KOPT-K1 (cell line): Measurements from ENCODE around the gene ZBTB46.
"Not testable (repeated sequence)": the region's sequence is repeated elsewhere in the genome, so short reads cannot be mapped to it uniquely, and the experiment has no call there.

Experiments used
- H3K27ac ChIP-seq: fragments of 200-600 bp; sonication (generic); 2 replicates; pipeline ENCODE4 v1.5.1; 2016; ENCODE audit warnings: antibody characterized with exemption, mild to moderate bottlenecking, low read depth, low read length; ENCODE audit not compliant: poor library complexity, severe bottlenecking
- H3K36me3 ChIP-seq: fragments of 200-600 bp; sonication (generic); 2 replicates; pipeline ENCODE4 v1.5.1; 2017; ENCODE audit warnings: antibody characterized with exemption, mild to moderate bottlenecking, low read length, moderate library complexity; ENCODE audit not compliant: insufficient read depth
- H3K9me3 ChIP-seq: fragments of 200-600 bp; sonication (generic); 2 replicates; pipeline ENCODE4 v1.5.1; 2017; ENCODE audit warnings: antibody characterized with exemption, low read length, mild to moderate bottlenecking; ENCODE audit not compliant: insufficient read depth, poor library complexity, severe bottlenecking

Gene ZBTB46

GRCh38 chr20:63799127-63799526, 31.9 kb downstream of the ZBTB46 start:
- H3K9me3 ChIP-seq, H3K27ac ChIP-seq, H3K36me3 ChIP-seq: not testable (repeated sequence)

- H3K9me3 ChIP-seq, H3K36me3 ChIP-seq, H3K27ac ChIP-seq: not testable (repeated sequence)
Observed at GRCh38 chr20:63797175-63797574, 33.9 kb downstream of the ZBTB46 start.

- Histone ChIP-seq H3K27ac (no peak overlapping the region), H3K9me3 (no peaks in the 10 kb centered on the region), H3K36me3 (no peaks in the 10 kb centered on the region)
Observed at GRCh38 chr20:63795178-63795830, 35.8 kb downstream of the ZBTB46 start.

GRCh38 chr20:63794614-63795013, 36.5 kb downstream of the ZBTB46 start:
- Histone ChIP-seq H3K36me3 (no peaks in the 10 kb centered on the region), H3K9me3 (no peaks in the 10 kb centered on the region), H3K27ac (no peak overlapping the region)

- Histone ChIP-seq H3K27ac (no peak overlapping the region), H3K9me3 (no peaks in the 10 kb centered on the region), H3K36me3 (no peaks in the 10 kb centered on the region)
Observed at GRCh38 chr20:63792866-63793265, 38.2 kb downstream of the ZBTB46 start.

- Histone ChIP-seq H3K36me3 (no peaks in the 10 kb centered on the region), H3K27ac (no peak overlapping the region), H3K9me3 (no peaks in the 10 kb centered on the region)
Observed at GRCh38 chr20:63791497-63792156, 39.4 kb downstream of the ZBTB46 start.

GRCh38 chr20:63790572-63791168, 40.4 kb downstream of the ZBTB46 start:
- no peaks in the 10 kb centered on the region for H3K9me3 ChIP-seq
- no peak overlapping the region for H3K27ac ChIP-seq
- no peaks in the 10 kb centered on the region for H3K36me3 ChIP-seq

GRCh38 chr20:63789836-63790571, 41.1 kb downstream of the ZBTB46 start:
- Histone ChIP-seq H3K36me3 (no peaks in the 10 kb centered on the region), H3K9me3 (no peaks in the 10 kb centered on the region), H3K27ac (no peak overlapping the region)

- Histone ChIP-seq H3K27ac (no peak overlapping the region), H3K9me3 (no peaks in the 10 kb centered on the region), H3K36me3 (no peaks in the 10 kb centered on the region)
Observed at GRCh38 chr20:63787749-63788148, 43.3 kb downstream of the ZBTB46 start.

GRCh38 chr20:63787302-63787701, 43.8 kb downstream of the ZBTB46 start:
- no peak overlapping the region for H3K27ac ChIP-seq
- H3K36me3 ChIP-seq = no peaks in the 10 kb centered on the region
- no peaks in the 10 kb centered on the region for H3K9me3 ChIP-seq

- H3K36me3 ChIP-seq = no peaks in the 10 kb centered on the region
- no peak overlapping the region for H3K27ac ChIP-seq
- H3K9me3 ChIP-seq = no peaks in the 10 kb centered on the region
Observed at GRCh38 chr20:63785691-63786131, 45.4 kb downstream of the ZBTB46 start.

- no peaks in the 10 kb centered on the region for H3K36me3 ChIP-seq
- H3K27ac ChIP-seq = no peak overlapping the region
- H3K9me3 ChIP-seq = no peaks in the 10 kb centered on the region
Observed at GRCh38 chr20:63783970-63784369, 47.1 kb downstream of the ZBTB46 start.

- Histone ChIP-seq H3K9me3 (no peaks in the 10 kb centered on the region), H3K36me3 (no peaks in the 10 kb centered on the region), H3K27ac (no peak overlapping the region)
Observed at GRCh38 chr20:63782521-63782971, 48.5 kb downstream of the ZBTB46 start.

GRCh38 chr20:63782051-63782471, 49.0 kb downstream of the ZBTB46 start:
- no peaks in the 10 kb centered on the region for H3K36me3 ChIP-seq
- no peaks in the 10 kb centered on the region for H3K9me3 ChIP-seq
- H3K27ac ChIP-seq = no peak overlapping the region

GRCh38 chr20:63781181-63781580, 49.9 kb downstream of the ZBTB46 start:
- Histone ChIP-seq H3K36me3 (no peaks in the 10 kb centered on the region), H3K9me3 (no peaks in the 10 kb centered on the region), H3K27ac (no peak overlapping the region)
